ENCODE measurements around the gene OSM.

DNA sequence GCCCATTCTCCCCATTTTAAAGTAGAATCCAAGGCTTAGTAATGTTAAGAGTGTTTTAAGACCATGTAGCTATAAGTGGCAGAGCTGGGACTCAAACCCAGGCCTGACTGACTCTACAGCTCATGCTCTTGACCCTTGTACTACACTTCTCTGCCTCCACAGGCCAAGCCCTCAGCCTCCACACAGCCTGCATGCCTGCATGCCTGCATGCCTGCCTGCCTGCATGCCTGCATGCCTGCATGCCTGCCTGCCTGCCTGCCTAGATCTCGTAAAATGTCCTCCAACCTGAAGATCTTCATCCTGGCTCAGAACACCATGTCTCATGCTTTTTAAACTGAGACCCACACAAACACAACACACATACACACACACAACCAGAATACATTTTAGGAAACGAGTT lies 41.4 kb upstream of the OSM start:
- TF ChIP-seq POLR2A (IDR thresholded peaks at IDR 0.05; ENCODE audit: low read depth, low read length) (no peak), TAF1 (IDR thresholded peaks at IDR 0.05; ENCODE audit: borderline replicate concordance, low read depth, low read length) (no peak)

Data from GM12892 (cell line).